ENCODE results near the gene DCTPP1. TPM values are rescaled to one million over a fixed set of nuclear protein-coding genes. Genes with fewer than 3 reads are reported as not detected.
A peak's percentile ranks its signal among the peaks of the same experiment; 100 is the strongest.
"Not testable (repeated sequence)": the region's sequence is repeated elsewhere in the genome, so short reads cannot be mapped to it uniquely, and the experiment has no call there.

Gene DCTPP1
- total RNA-seq = 25.5 to 33.8 TPM (median 26.4 TPM) in 3 replicates
- long read RNA-seq, transcript DCTPP1-201 (3 exons, 1,222 nt) = major isoform, 46 of 48 reads
- long read RNA-seq, partial matches to known transcripts = 0 of 48 reads
- long read RNA-seq, other reads (novel, unspliced or antisense) = 2 of 48 reads

DNA sequence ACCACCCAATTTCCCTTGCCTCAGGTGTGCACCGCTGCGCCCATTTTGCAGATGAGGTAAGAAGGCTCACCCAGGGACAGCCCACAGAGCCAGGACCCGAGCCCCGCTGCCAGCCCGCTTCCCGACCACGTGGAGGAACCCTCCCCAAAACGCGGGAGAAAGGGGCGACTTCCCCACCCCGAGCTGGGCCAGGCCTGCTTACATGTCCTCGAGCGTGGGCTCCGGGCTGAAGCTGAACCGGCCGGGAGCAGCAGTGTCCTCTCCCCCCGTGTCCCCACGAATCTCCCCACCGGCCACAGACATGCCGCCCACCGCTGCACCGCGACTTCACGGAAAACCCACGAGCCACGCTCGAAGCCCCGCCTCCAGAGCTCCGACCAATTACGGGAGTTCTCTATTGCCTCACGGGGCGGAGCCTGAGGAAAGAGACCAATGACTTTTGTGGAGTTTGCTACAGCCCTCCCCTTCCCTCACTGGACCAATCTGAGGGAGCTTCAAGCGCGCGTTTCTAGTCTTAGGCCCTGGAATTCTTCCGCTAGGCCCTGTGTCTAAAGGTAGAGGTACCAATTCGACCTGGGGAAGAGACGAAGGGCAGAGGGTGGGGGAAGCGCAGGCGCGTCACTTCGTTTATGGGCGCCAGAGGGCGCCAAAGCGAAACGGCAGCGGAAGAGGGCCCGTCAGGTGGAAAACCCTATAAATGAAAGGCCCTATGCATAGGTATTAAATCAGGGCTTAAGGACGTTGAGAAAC is at the start of gene DCTPP1:
TSS of gene DCTPP1 (minus strand) at position 353 of the 750 bp plus-strand sequence. CDS start at position 303, 50 bp downstream.
- no peak within 1 kb of the TSS for H3K27ac Mint-ChIP-seq (ENCODE audit: unreplicated experiment)
- TF ChIP-seq, protein P1, sequence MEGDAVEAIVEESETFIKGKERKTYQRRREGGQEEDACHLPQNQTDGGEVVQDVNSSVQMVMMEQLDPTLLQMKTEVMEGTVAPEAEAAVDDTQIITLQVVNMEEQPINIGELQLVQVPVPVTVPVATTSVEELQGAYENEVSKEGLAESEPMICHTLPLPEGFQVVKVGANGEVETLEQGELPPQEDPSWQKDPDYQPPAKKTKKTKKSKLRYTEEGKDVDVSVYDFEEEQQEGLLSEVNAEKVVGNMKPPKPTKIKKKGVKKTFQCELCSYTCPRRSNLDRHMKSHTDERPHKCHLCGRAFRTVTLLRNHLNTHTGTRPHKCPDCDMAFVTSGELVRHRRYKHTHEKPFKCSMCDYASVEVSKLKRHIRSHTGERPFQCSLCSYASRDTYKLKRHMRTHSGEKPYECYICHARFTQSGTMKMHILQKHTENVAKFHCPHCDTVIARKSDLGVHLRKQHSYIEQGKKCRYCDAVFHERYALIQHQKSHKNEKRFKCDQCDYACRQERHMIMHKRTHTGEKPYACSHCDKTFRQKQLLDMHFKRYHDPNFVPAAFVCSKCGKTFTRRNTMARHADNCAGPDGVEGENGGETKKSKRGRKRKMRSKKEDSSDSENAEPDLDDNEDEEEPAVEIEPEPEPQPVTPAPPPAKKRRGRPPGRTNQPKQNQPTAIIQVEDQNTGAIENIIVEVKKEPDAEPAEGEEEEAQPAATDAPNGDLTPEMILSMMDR (IDR thresholded peaks at IDR 0.05) = peak; percentile 87
- H3K36me3 Mint-ChIP-seq (ENCODE audit: low read depth) = peaks cover 5% of the 10 kb centered on the region

DNA sequence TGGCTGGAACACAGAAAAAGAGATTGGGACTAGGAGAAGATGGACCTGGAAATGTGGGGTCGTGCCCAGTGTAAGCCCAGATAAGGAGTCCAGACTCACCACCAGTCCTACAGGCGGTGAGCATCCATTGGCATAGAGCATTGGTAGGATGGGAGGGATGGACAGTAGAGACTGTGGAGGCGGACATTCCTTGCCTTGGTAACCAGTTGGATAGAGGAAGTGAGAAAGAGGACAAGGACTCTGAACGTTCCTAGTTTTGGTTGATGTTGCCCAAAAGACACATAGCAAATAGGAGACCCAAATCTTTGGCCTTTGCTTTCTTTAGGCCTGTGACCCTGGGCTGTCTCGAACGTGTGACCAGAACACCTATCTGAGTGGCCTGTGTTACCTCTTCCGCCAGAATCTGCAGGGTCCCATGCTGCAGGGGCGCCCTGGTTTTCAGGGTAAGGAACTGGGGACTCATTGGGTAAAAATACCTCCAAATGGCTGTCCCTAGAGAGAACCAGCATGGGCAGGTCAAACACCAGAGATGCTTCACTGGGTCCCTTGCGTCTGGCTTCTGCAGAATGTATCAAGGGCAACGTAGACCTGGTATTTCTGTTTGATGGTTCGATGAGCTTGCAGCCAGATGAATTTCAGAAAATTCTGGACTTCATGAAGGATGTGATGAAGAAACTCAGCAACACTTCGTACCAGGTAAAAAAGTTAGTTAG is 49.1 kb upstream of the DCTPP1 start:
- TF ChIP-seq, protein P1 (IDR thresholded peaks at IDR 0.05) = no peak
- no peak for DNase-seq (ENCODE audit: low spot score)
- Mint-ChIP-seq H3K4me1 (ENCODE audit: low read depth) (no peaks in the 10 kb centered on the region), H3K27me3 (ENCODE audit: low read depth) (peaks cover 9% of the 10 kb centered on the region), H3K9me3 (ENCODE audit: low read depth) (no peaks in the 10 kb centered on the region), H3K36me3 (ENCODE audit: low read depth) (no peaks in the 10 kb centered on the region), H3K27ac (ENCODE audit: unreplicated experiment) (no peak overlapping the region), H3K4me3 (ENCODE audit: unreplicated experiment) (no peak overlapping the region)

More for the DNA sequence above, at the start of gene DCTPP1:
- Mint-ChIP-seq H3K4me1 (ENCODE audit: low read depth) (peaks cover 6% of the 10 kb centered on the region), H3K27me3 (ENCODE audit: low read depth) (no peaks in the 10 kb centered on the region), H3K4me3 (ENCODE audit: unreplicated experiment) (no peak within 1 kb of the TSS), H3K9me3 (ENCODE audit: low read depth) (no peaks in the 10 kb centered on the region)
- peak; percentile 92 for DNase-seq (ENCODE audit: low spot score)

DNA sequence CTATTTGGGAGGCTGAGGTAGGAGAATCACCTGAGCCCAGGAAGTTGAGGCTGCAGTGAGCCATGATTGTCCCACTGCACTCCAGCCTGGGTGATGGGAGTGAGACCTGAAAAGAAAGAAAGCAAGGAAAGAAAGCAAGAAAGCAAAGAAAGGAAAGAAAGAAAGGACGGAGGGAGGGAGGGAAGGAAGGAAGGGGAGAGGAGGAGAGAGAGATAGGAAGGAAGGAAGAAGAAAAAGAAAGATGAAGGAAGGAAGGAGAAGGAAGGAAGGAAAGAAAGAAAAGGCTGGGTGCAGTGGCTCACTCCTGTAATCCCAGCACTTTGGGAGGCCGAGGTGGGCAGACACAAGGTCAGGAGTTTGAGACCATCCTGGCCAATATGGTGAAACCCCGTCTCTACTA is 47.9 kb upstream of the DCTPP1 start:
- H3K9me3 Mint-ChIP-seq (ENCODE audit: low read depth); H3K4me1 Mint-ChIP-seq (ENCODE audit: low read depth); H3K27ac Mint-ChIP-seq (ENCODE audit: unreplicated experiment); H3K4me3 Mint-ChIP-seq (ENCODE audit: unreplicated experiment); DNase-seq (ENCODE audit: low spot score); H3K36me3 Mint-ChIP-seq (ENCODE audit: low read depth); H3K27me3 Mint-ChIP-seq (ENCODE audit: low read depth): not testable (repeated sequence)

DNA sequence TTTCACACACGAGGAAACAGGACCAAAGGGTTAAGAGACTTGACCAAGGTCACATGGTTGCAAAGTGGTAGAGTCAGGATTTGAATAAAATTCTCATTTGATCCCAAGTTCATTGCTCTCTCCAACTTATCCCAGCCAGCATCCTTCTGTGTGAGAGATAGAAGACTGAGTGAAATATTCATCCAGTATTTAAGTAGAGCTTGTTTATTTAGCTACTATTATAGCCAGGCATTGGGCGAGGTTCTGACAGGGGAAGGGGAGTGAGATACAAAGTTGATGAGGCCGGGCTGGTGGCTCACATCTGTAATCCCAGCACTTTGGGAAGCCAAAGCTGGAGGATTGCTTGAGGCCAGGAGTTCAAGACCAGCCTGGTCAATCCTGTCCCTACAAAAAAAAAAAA is 47.2 kb upstream of the DCTPP1 start:
- TF ChIP-seq, protein P1 (IDR thresholded peaks at IDR 0.05) = no peak
- no peaks in the 10 kb centered on the region for H3K9me3 Mint-ChIP-seq (ENCODE audit: low read depth)
- DNase-seq (ENCODE audit: low spot score) = no peak
- no peaks in the 10 kb centered on the region for H3K36me3 Mint-ChIP-seq (ENCODE audit: low read depth)
- no peak overlapping the region for H3K27ac Mint-ChIP-seq (ENCODE audit: unreplicated experiment)
- H3K4me3 Mint-ChIP-seq (ENCODE audit: unreplicated experiment) = no peak overlapping the region
- no peaks in the 10 kb centered on the region for H3K4me1 Mint-ChIP-seq (ENCODE audit: low read depth)
- peaks cover 9% of the 10 kb centered on the region for H3K27me3 Mint-ChIP-seq (ENCODE audit: low read depth)

DNA sequence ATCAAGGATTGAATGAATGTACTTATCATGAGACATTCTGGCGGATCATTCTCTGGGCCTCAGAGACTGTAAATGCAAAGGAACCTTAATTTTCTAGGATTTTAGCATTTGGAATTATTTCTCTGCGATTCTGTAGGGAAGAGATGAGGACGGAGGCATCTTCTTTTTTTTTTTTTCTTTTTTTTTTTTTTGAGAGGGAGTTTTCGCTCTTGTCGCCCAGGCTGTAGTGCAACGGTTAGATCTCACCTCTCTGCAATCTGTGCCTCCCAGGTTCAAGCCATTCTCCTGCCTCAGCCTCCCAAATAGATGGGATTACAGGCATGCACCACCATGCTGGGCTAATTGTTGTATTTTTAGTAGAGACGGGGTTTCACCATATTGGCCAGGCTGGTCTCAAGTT is 44.9 kb upstream of the DCTPP1 start:
- Mint-ChIP-seq H3K4me1 (ENCODE audit: low read depth) (peaks cover 6% of the 10 kb centered on the region), H3K9me3 (ENCODE audit: low read depth) (no peaks in the 10 kb centered on the region), H3K27me3 (ENCODE audit: low read depth) (peaks cover 5% of the 10 kb centered on the region), H3K36me3 (ENCODE audit: low read depth) (no peaks in the 10 kb centered on the region), H3K27ac (ENCODE audit: unreplicated experiment) (no peak overlapping the region), H3K4me3 (ENCODE audit: unreplicated experiment) (no peak overlapping the region)
- TF ChIP-seq, protein P1 (IDR thresholded peaks at IDR 0.05) = no peak
- DNase-seq (ENCODE audit: low spot score) = no peak
